Dendritic cell treated with granulocyte-macrophage colony-stimulating factor and Interleukin-4, amounts not matched to agents 40 ng/mL and 50 ng/mL, for 4 days (primary cell): ENCODE results near the gene SGPP1.
"Not testable (repeated sequence)": the region's sequence is repeated elsewhere in the genome, so short reads cannot be mapped to it uniquely, and the experiment has no call there.

Experiments
- H3K27ac Mint-ChIP-seq: one replicate; pipeline ENCODE4 v1.8.0; 2022; ENCODE audit warnings: mild to moderate bottlenecking, mixed read lengths
- H3K27me3 Mint-ChIP-seq: one replicate; pipeline ENCODE4 v1.8.0; 2022; ENCODE audit warnings: mild to moderate bottlenecking, mixed read lengths
- H3K36me3 Mint-ChIP-seq: one replicate; pipeline ENCODE4 v1.8.0; 2022; ENCODE audit warnings: low read depth, mixed read lengths
- H3K4me1 Mint-ChIP-seq: one replicate; pipeline ENCODE4 v1.8.0; 2022; ENCODE audit warnings: low read depth, mixed read lengths
- H3K4me3 Mint-ChIP-seq: one replicate; pipeline ENCODE4 v1.8.0; 2022; ENCODE audit warnings: mild to moderate bottlenecking, moderate library complexity, mixed read lengths
- H3K9me3 Mint-ChIP-seq: one replicate; pipeline ENCODE4 v1.8.0; 2022; ENCODE audit warnings: mixed read lengths
- intact Hi-C: fragments of 100-400 bp; cut with micrococcal nuclease; formaldehyde crosslinking; loops from one replicate; pipeline ENCODE4 v1.15.0; 2022

The SGPP1 gene

DNA sequence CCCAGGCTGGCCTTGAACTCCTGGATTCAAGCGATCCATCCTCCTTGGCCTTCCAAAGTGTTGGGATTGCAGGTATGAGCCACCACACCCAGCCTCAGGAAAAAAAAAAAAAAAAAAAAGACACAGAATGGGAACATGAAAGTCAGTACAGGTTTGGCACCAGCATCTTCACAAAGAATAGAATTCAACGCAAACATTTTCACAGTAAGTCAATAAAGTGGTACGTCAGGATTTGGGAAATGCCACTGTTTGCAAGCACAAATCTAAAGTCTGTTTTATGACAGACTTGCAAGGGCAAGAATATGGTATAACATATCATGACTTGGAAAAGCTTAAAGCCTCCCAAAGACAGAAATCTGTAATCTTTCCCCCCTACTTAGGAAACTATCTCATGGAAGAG lies 51.2 kb downstream of the SGPP1 start:
- intact Hi-C loops, result no loop called here
- Mint-ChIP-seq H3K9me3 (no peaks in the 10 kb centered on the region), H3K4me3 (no peak overlapping the region), H3K27ac (no peak overlapping the region), H3K4me1 (no peaks in the 10 kb centered on the region), H3K27me3 (no peaks in the 10 kb centered on the region), H3K36me3 (peaks cover 18% of the 10 kb centered on the region)

GRCh38 chr14:63673886-63674497 lies 53.9 kb downstream of the SGPP1 start:
- H3K27ac Mint-ChIP-seq, result no peak overlapping the region
- H3K4me1 Mint-ChIP-seq, result no peaks in the 10 kb centered on the region
- no peaks in the 10 kb centered on the region for H3K27me3 Mint-ChIP-seq
- intact Hi-C loops, result no loop called here
- no peaks in the 10 kb centered on the region for H3K9me3 Mint-ChIP-seq
- no peak overlapping the region for H3K4me3 Mint-ChIP-seq
- H3K36me3 Mint-ChIP-seq, result peaks cover 8% of the 10 kb centered on the region

DNA sequence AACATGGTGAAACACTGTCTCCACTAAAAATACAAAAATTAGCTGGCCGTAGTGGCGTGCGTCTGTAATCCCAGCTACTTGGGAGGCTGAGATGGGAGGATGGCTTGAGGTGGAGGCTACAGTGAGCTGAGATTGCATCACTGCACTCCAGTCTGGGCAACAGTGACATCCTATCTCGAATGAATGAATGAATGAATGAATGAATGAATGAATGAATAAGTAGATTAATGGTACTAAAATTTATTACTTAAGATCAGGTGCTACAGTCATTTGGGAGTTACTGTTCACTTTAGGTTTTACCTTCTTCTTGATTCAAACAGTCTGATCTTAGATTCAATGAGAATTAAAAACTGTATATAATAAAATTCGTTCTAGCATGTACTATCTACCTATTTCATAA lies 54.6 kb downstream of the SGPP1 start:
- no peaks in the 10 kb centered on the region for H3K4me1 Mint-ChIP-seq
- intact Hi-C loops, result no loop called here
- H3K27ac Mint-ChIP-seq, result no peak overlapping the region
- H3K4me3 Mint-ChIP-seq, result no peak overlapping the region
- H3K36me3 Mint-ChIP-seq, result peaks cover 8% of the 10 kb centered on the region
- no peaks in the 10 kb centered on the region for H3K9me3 Mint-ChIP-seq
- H3K27me3 Mint-ChIP-seq, result no peaks in the 10 kb centered on the region

GRCh38 chr14:63672417-63673180 lies 55.3 kb downstream of the SGPP1 start:
- peaks cover 8% of the 10 kb centered on the region for H3K36me3 Mint-ChIP-seq
- no peaks in the 10 kb centered on the region for H3K27me3 Mint-ChIP-seq
- no peaks in the 10 kb centered on the region for H3K9me3 Mint-ChIP-seq
- intact Hi-C loops, result no loop called here
- no peak overlapping the region for H3K4me3 Mint-ChIP-seq
- H3K4me1 Mint-ChIP-seq, result no peaks in the 10 kb centered on the region
- H3K27ac Mint-ChIP-seq, result no peak overlapping the region

DNA sequence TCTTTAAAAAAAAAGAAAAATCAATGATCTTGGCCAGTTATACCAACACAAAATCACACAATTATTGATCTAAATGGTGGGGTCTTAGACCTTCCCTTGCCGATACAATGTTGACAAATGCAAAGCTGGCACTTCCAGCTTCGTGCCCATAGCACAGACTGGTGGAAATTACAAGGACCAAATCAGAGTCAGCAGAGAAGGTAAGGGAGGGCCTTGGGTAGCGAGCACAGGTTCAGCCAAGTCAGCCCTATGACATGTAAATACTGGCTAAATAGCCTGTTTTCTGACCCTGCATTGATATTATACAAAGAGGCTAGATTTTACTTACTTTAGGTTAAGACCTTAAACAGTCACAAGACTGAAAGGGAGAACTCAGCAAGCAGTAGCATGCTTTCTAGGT lies 55.9 kb downstream of the SGPP1 start:
- Mint-ChIP-seq H3K4me3 (no peak overlapping the region), H3K36me3 (peaks cover 8% of the 10 kb centered on the region), H3K4me1 (no peaks in the 10 kb centered on the region), H3K27me3 (no peaks in the 10 kb centered on the region), H3K27ac (no peak overlapping the region), H3K9me3 (no peaks in the 10 kb centered on the region)
- intact Hi-C loops, result no loop called here

GRCh38 chr14:63670692-63671091 lies 57.2 kb downstream of the SGPP1 start:
- Mint-ChIP-seq H3K4me1 (no peaks in the 10 kb centered on the region), H3K9me3 (no peaks in the 10 kb centered on the region), H3K36me3 (no peaks in the 10 kb centered on the region), H3K27me3 (no peaks in the 10 kb centered on the region), H3K27ac (no peak overlapping the region), H3K4me3 (no peak overlapping the region)
- intact Hi-C loops, result no loop called here

DNA sequence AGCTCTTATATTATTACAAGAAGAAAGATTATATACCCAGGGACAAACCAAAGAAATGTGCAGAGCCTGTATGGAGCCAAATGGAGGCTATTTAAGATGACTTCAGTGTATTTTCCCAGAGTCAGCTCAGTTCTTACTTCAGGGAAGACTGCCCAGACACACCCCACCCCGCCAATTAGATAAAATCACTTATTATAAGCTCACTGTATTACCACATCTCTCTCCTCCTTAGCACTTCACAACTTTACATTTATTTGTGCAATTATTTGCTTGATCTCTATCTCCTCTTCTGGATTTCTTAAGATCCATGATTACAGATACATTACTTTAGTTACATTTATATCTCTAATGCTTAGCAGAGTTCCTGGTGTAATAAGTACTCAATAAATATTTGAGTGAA lies 61.5 kb downstream of the SGPP1 start:
- Mint-ChIP-seq H3K27ac (no peak overlapping the region), H3K4me3 (no peak overlapping the region), H3K27me3 (no peaks in the 10 kb centered on the region), H3K36me3 (no peaks in the 10 kb centered on the region), H3K9me3 (no peaks in the 10 kb centered on the region), H3K4me1 (no peaks in the 10 kb centered on the region)
- intact Hi-C loops, result no loop called here

DNA sequence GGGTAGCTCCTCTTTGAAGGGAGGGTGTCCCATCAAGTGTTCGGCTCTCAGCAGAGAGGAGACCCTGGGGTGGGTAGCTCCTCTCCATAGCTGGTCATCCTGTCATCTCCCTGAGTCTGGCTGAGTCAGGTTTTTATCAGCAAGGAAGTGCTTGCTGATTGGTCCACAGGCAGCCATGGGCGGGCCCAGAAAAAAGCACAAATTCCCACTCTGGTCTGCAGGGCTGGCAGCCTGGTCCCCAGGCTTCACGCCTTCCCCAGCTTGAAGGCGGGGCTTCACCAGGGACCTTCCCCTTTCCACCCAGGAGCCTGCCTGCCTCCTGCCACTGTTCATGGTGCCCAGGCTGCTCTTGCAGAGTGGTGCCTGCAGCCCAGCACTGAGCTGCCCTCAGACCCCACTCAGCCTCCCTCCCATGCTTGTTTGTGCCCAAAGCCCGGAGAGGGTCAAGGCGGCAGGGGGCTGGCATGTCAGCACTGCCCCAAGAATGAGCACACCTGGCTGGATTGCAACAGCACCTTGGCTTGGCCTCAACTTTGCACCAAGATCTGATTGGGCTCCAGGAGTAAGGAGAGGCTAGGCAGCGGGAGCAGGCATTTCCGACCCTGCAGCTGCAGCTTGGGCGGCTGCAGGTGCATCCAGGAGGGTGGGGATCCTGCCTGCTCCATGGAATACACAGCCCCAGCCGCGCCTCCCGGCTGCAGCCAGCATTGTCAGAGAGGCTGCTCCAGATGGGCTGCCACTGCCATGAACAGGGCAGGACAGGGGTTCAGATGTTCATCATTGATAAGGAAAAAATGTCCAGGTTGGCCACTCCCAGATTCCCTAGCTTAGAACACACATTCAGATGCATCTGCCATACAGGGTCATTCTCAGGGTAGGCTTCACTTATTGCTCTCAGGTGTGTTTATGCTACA lies 64.2 kb downstream of the SGPP1 start:
- intact Hi-C loops, result no loop called here
- H3K36me3 Mint-ChIP-seq, result no peaks in the 10 kb centered on the region
- H3K27ac Mint-ChIP-seq, result no peak overlapping the region
- H3K9me3 Mint-ChIP-seq, result no peaks in the 10 kb centered on the region
- peaks cover 8% of the 10 kb centered on the region for H3K4me1 Mint-ChIP-seq
- no peaks in the 10 kb centered on the region for H3K27me3 Mint-ChIP-seq
- no peak overlapping the region for H3K4me3 Mint-ChIP-seq

DNA sequence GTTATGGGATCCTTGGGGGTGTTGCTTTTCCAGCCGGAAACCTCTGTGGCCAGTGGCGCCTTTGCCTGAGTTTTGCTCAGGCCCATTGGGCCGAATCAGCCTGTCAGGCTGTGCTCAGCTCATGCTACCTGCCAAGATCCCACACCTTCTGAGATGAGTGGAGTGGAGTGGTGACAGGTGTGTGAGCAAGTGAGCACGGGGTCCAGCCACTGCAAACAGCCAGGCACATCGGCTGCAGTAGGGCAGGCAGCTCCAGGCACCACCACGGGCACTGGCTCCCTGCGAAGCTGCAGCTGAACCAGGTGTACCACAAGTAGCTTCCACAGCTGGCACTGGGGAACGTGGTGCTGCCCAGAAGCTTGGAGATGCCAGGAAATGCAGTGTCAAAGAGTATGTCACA lies 65.1 kb downstream of the SGPP1 start:
- intact Hi-C loops, result no loop called here
- Mint-ChIP-seq H3K36me3 (no peaks in the 10 kb centered on the region), H3K27ac (no peak overlapping the region), H3K9me3 (no peaks in the 10 kb centered on the region), H3K4me3 (no peak overlapping the region), H3K4me1 (peaks cover 8% of the 10 kb centered on the region), H3K27me3 (no peaks in the 10 kb centered on the region)

DNA sequence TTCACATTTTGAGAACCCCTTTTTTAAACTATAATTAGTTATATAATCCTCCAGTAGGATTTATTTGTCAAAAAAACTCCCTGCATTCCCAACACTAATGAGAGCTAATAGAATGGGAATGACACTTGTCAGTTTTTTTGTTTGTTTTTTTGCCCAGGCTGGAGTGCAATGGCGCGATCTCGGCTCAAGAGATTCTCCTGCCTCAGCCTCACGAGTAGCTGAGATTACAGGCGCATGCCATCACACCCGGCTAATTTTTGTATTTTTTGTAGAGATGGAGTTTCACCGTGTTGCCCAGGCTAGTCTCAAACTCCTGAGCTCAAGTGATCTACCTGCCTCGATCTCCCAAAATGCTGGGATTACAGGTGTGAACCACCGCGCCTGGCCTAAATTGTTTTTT lies 66.0 kb downstream of the SGPP1 start:
- H3K36me3 Mint-ChIP-seq, H3K9me3 Mint-ChIP-seq, intact Hi-C loops, H3K27ac Mint-ChIP-seq, H3K27me3 Mint-ChIP-seq, H3K4me3 Mint-ChIP-seq: not testable (repeated sequence)
- peaks cover 13% of the 10 kb centered on the region for H3K4me1 Mint-ChIP-seq

DNA sequence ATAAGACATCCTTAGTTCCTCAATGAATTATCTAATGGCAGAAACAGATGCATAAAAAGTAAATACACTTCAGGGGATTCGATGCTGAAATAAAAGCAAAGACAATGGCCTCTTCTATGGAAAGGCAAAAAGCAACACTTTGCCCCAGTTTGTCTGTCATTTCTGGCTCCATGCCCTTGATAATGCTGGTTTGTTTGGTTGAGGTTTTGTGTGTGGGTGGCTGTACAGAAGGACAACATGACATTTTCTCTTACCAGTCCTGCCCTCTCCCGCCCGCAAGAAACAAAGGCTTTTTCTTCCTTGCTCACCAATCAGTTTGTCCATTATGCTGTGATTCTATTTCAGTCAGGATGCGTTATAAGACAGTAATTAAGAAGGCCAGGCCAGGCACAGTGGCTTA lies 68.1 kb downstream of the SGPP1 start:
- no peak overlapping the region for H3K4me3 Mint-ChIP-seq
- no peaks in the 10 kb centered on the region for H3K27me3 Mint-ChIP-seq
- H3K27ac Mint-ChIP-seq, result no peak overlapping the region
- H3K36me3 Mint-ChIP-seq, result no peaks in the 10 kb centered on the region
- H3K4me1 Mint-ChIP-seq, result peaks cover 27% of the 10 kb centered on the region
- no peaks in the 10 kb centered on the region for H3K9me3 Mint-ChIP-seq
- intact Hi-C loops, result no loop called here

DNA sequence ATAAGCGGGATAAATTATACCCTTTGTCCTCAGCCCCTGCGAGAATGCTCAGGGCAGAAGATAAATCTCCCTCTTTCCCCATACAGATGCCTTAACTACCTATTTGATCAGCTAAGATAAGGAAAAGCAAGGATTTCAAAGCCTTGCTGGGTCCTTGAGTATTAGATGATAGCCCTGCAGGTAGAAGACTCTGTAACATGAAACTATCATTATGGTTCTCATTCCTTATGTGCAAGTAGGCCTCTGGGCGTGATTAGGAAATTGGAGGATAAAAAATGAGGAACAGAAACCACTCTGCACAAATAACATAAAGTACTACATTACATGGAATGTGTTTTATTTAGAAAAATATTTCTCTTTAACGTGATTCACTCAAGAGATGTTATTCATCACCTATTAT lies 71.7 kb downstream of the SGPP1 start:
- H3K4me3 Mint-ChIP-seq, result no peak overlapping the region
- H3K36me3 Mint-ChIP-seq, result no peaks in the 10 kb centered on the region
- peaks cover 27% of the 10 kb centered on the region for H3K4me1 Mint-ChIP-seq
- no peaks in the 10 kb centered on the region for H3K27me3 Mint-ChIP-seq
- H3K9me3 Mint-ChIP-seq, result no peaks in the 10 kb centered on the region
- intact Hi-C loops, result no loop called here
- peak overlapping the region; percentile 64 for H3K27ac Mint-ChIP-seq

GRCh38 chr14:63654936-63655335 lies 72.9 kb downstream of the SGPP1 start:
- no peaks in the 10 kb centered on the region for H3K27me3 Mint-ChIP-seq
- no peaks in the 10 kb centered on the region for H3K9me3 Mint-ChIP-seq
- no peak overlapping the region for H3K4me3 Mint-ChIP-seq
- H3K27ac Mint-ChIP-seq, result no peak overlapping the region
- H3K4me1 Mint-ChIP-seq, result peaks cover 27% of the 10 kb centered on the region
- H3K36me3 Mint-ChIP-seq, result no peaks in the 10 kb centered on the region
- intact Hi-C loops, result no loop called here

GRCh38 chr14:63654346-63654745 lies 73.5 kb downstream of the SGPP1 start:
- Mint-ChIP-seq H3K27ac (no peak overlapping the region), H3K27me3 (no peaks in the 10 kb centered on the region), H3K9me3 (no peaks in the 10 kb centered on the region), H3K4me1 (peaks cover 21% of the 10 kb centered on the region), H3K4me3 (no peak overlapping the region), H3K36me3 (no peaks in the 10 kb centered on the region)
- intact Hi-C loops, result no loop called here
